HEK293 (cell line): Measurements from ENCODE around the gene STAP1.
"Not testable (repeated sequence)": the region's sequence is repeated elsewhere in the genome, so short reads cannot be mapped to it uniquely, and the experiment has no call there.

Source experiments
- ZFP3 ChIP-seq: fragments of 450-650 bp; formaldehyde crosslinking; IDR thresholded peaks from 2 replicates; pipeline ENCODE4 v1.5.1; 2016; ENCODE audit warnings: low read depth, missing biosample characterization, missing genetic modification characterization
- ZNF121 ChIP-seq: fragments of 450-650 bp; formaldehyde crosslinking; IDR thresholded peaks from 2 replicates; pipeline ENCODE4 v1.5.1; 2016; ENCODE audit warnings: missing biosample characterization, missing genetic modification characterization
- ZNF292 ChIP-seq: fragments of 450-650 bp; formaldehyde crosslinking; IDR thresholded peaks from 2 replicates; pipeline ENCODE4 v1.5.1; 2016; ENCODE audit warnings: low read depth, missing biosample characterization, missing genetic modification characterization, borderline replicate concordance
- ZNF335 ChIP-seq: fragments of 450-650 bp; formaldehyde crosslinking; conservative IDR thresholded peaks from 2 replicates; pipeline ENCODE4 v1.5.1; 2016; ENCODE audit warnings: missing biosample characterization, missing genetic modification characterization
- ZNF548 ChIP-seq: fragments of 450-650 bp; formaldehyde crosslinking; IDR thresholded peaks from 2 replicates; pipeline ENCODE4 v1.5.1; 2016; ENCODE audit warnings: missing biosample characterization, missing genetic modification characterization
- ZNF747 ChIP-seq: fragments of 450-650 bp; formaldehyde crosslinking; IDR thresholded peaks from 2 replicates; pipeline ENCODE4 v1.5.1; 2016; ENCODE audit warnings: missing biosample characterization, missing genetic modification characterization
- TF ChIP-seq, protein P1 (sequence below): fragments of 450-650 bp; formaldehyde crosslinking; IDR thresholded peaks from 2 replicates; pipeline ENCODE4 v1.5.1; 2016; ENCODE audit warnings: missing biosample characterization, missing genetic modification characterization
- TF ChIP-seq, protein P2 (sequence below): fragments of 450-650 bp; formaldehyde crosslinking; IDR thresholded peaks from 2 replicates; pipeline ENCODE4 v1.5.1; 2016; ENCODE audit warnings: missing biosample characterization, missing genetic modification characterization

DNA sequence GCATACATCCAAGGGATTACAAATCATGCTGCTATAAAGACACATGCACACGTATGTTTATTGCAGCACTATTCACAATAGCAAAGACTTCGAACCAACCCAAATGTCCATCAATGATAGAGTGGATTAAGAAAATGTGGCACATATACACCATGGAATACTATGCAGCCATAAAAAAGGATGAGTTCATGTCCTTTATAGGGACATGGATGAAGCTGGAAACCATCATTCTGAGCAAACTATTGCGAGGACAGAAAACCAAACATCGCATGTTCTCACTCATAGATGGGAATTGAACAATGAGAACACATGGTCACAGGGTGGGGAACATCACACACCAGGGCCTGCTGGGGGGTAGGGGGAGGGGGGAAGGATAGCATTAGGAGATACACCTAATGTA is 26.1 kb upstream of the STAP1 start:
- not testable (repeated sequence) for TF ChIP-seq ZNF548, ZNF121, ZFP3, ZNF335, ZNF292, ZNF747 (tag by site-specific recombination)
- TF ChIP-seq, protein P1, sequence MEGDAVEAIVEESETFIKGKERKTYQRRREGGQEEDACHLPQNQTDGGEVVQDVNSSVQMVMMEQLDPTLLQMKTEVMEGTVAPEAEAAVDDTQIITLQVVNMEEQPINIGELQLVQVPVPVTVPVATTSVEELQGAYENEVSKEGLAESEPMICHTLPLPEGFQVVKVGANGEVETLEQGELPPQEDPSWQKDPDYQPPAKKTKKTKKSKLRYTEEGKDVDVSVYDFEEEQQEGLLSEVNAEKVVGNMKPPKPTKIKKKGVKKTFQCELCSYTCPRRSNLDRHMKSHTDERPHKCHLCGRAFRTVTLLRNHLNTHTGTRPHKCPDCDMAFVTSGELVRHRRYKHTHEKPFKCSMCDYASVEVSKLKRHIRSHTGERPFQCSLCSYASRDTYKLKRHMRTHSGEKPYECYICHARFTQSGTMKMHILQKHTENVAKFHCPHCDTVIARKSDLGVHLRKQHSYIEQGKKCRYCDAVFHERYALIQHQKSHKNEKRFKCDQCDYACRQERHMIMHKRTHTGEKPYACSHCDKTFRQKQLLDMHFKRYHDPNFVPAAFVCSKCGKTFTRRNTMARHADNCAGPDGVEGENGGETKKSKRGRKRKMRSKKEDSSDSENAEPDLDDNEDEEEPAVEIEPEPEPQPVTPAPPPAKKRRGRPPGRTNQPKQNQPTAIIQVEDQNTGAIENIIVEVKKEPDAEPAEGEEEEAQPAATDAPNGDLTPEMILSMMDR (tag by site-specific recombination) = not testable (repeated sequence)
- TF ChIP-seq, protein P2, sequence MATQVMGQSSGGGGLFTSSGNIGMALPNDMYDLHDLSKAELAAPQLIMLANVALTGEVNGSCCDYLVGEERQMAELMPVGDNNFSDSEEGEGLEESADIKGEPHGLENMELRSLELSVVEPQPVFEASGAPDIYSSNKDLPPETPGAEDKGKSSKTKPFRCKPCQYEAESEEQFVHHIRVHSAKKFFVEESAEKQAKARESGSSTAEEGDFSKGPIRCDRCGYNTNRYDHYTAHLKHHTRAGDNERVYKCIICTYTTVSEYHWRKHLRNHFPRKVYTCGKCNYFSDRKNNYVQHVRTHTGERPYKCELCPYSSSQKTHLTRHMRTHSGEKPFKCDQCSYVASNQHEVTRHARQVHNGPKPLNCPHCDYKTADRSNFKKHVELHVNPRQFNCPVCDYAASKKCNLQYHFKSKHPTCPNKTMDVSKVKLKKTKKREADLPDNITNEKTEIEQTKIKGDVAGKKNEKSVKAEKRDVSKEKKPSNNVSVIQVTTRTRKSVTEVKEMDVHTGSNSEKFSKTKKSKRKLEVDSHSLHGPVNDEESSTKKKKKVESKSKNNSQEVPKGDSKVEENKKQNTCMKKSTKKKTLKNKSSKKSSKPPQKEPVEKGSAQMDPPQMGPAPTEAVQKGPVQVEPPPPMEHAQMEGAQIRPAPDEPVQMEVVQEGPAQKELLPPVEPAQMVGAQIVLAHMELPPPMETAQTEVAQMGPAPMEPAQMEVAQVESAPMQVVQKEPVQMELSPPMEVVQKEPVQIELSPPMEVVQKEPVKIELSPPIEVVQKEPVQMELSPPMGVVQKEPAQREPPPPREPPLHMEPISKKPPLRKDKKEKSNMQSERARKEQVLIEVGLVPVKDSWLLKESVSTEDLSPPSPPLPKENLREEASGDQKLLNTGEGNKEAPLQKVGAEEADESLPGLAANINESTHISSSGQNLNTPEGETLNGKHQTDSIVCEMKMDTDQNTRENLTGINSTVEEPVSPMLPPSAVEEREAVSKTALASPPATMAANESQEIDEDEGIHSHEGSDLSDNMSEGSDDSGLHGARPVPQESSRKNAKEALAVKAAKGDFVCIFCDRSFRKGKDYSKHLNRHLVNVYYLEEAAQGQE (tag by site-specific recombination) = not testable (repeated sequence)
